Lower leg skin (tissue), 3 donors: ENCODE data around the gene REC114.

Experiments
- CTCF ChIP-seq, 3 donors: fragments of 450-650 bp; IDR thresholded peaks; one replicate each; pipeline ENCODE4 v1.5.1; 2016; ENCODE audit warnings: antibody characterized with exemption in 3 of 3, mild to moderate bottlenecking in 3 of 3, moderate library complexity in 2 of 3
- POLR2A ChIP-seq, 2 donors: fragments of 450-650 bp; IDR thresholded peaks; one replicate each; pipeline ENCODE4 v1.6.1; 2016 to 2017; ENCODE audit warnings: antibody characterized with exemption in 2 of 2, mild to moderate bottlenecking in 1 of 2, moderate library complexity in 1 of 2

DNA sequence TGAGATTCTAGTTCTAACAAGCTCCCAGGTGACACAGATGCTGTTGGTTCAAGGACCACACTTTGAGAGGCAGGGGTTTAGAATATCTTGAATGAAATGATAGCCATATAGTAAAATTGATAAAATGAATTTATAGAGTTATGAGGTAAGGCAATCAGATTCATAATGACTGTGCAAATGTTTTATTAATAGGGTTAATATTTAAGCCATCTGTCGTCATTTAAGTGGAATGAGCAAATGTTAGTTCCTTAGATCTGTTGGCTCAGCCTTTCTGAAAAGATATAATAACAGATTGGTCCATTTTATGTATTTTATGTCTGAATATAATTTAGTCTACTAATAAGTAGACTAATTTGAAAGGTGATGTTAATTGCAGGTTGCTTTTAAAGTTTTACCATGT is 12.9 kb downstream of the REC114 start:
- no peak for TF ChIP-seq CTCF (IDR thresholded peaks at IDR 0.05)
- no peak for TF ChIP-seq POLR2A (IDR thresholded peaks at IDR 0.05)
